Endodermal cell (in vitro differentiated cells): ENCODE results near the gene FBXL19. TPM values are rescaled to one million over a fixed set of nuclear protein-coding genes. Genes with fewer than 3 reads are reported as not detected.
A peak's percentile ranks its signal among the peaks of the same experiment; 100 is the strongest.

Source experiments
- DNase-seq: peaks from one replicate; pipeline ENCODE4 v3.0.0-alpha.2; 2017
- H3K27ac ChIP-seq: 2 replicates; pipeline ENCODE4 v1.5.1; 2013; ENCODE audit warnings: mild to moderate bottlenecking, low read depth, low read length, moderate library complexity
- H3K27me3 ChIP-seq: 2 replicates; pipeline ENCODE4 v1.6.1; 2013; ENCODE audit warnings: mild to moderate bottlenecking, low read length, moderate library complexity; ENCODE audit not compliant: insufficient read depth, control insufficient read depth, poor library complexity, severe bottlenecking
- H3K36me3 ChIP-seq: 2 replicates; pipeline ENCODE4 v1.7.0; 2013; ENCODE audit warnings: mild to moderate bottlenecking, low read length, moderate library complexity; ENCODE audit not compliant: control insufficient read depth, insufficient read depth
- H3K4me1 ChIP-seq: one replicate; pipeline ENCODE4 v1.7.0; 2013; ENCODE audit warnings: low read length; ENCODE audit not compliant: control insufficient read depth, insufficient read depth
- H3K4me3 ChIP-seq: 2 replicates; pipeline ENCODE4 v1.5.1; 2013; ENCODE audit warnings: mild to moderate bottlenecking, low read length, moderate library complexity
- H3K9ac ChIP-seq: 2 replicates; pipeline ENCODE4 v1.6.1; 2013; ENCODE audit warnings: mild to moderate bottlenecking, low read length, moderate library complexity; ENCODE audit not compliant: poor library complexity, severe bottlenecking; ENCODE audit errors: extremely low read depth
- H3K9me3 ChIP-seq: 2 replicates; pipeline ENCODE4 v1.6.1; 2013; ENCODE audit warnings: mild to moderate bottlenecking, low read length, moderate library complexity; ENCODE audit not compliant: control insufficient read depth
- H3K27ac Mint-ChIP-seq: 2 replicates; pipeline ENCODE4 v1.8.0; 2020; ENCODE audit warnings: mixed read lengths
- H3K27me3 Mint-ChIP-seq: 2 replicates; pipeline ENCODE4 v1.8.0; 2021; ENCODE audit warnings: mild to moderate bottlenecking, mixed read lengths; ENCODE audit not compliant: insufficient read depth
- H3K36me3 Mint-ChIP-seq: 2 replicates; pipeline ENCODE4 v1.8.0; 2020; ENCODE audit warnings: low read depth, mixed read lengths
- H3K4me1 Mint-ChIP-seq: 2 replicates; pipeline ENCODE4 v1.8.0; 2020; ENCODE audit warnings: mixed read lengths
- H3K4me3 Mint-ChIP-seq: 2 replicates; pipeline ENCODE4 v1.8.0; 2020; ENCODE audit warnings: mild to moderate bottlenecking, moderate library complexity, mixed read lengths
- H3K9me3 Mint-ChIP-seq: 2 replicates; pipeline ENCODE4 v1.8.0; 2020; ENCODE audit warnings: mild to moderate bottlenecking, mixed read lengths
- WGBS, 2 experiments: methylation state at CpG; one replicate each; pipeline versions ENCODE4 v1.1.5 to v1.1.7; 2013; ENCODE audit warnings: missing lambda C conversion rate in 2 of 2, mixed read lengths in 1 of 2; ENCODE audit not compliant: insufficient coverage in 1 of 2, insufficient read length in 1 of 2; 5-methylcytosine and 5-hydroxymethylcytosine counted together
- total RNA-seq, 2 donors: library from RNA; stranded (reverse); fragmentation: NEBNext Ultra II Directional in 1 of 2; extraction: Animal tissue kit (Norgen Biotek cat#: 25700) in 1 of 2; gene quantifications; 2 replicates in 1 of 2; 3 replicates in 1 of 2; pipeline ENCODE4 v1.2.1, GENCODE V29; 2021
- TF ChIP-seq, protein P1 (sequence below): fragments of 200-600 bp; sonication (generic); conservative IDR thresholded peaks from 2 replicates; pipeline ENCODE4 v1.5.0; 2021; ENCODE audit warnings: antibody characterized with exemption, mild to moderate bottlenecking

FBXL19 gene
- total RNA-seq, 2 donors from 2014 or later = 74.0 to 84.3 TPM

DNA sequence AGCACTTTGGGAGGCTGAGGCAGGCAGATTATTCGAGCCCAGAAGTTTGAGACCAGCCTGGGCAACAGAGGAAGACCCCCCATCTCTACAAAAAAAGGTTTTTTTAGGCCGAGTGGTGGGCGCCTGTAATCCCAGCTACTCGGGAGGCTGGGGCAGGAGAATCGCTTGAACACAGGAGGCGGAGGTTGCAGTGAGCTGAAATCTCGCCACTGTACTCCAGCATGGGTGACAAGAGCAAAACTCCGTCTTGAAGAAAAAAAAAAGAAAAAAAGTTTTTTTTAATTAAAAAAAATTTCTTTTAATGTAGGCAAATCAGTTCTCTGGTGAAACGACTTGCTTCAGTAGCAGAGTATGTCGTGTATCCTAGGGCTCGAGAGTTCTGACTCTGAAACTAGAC lies 72.6 kb downstream of the FBXL19 start:
- Histone ChIP-seq H3K9ac (no peak overlapping the region), H3K27me3 (peaks cover 40% of the 10 kb centered on the region), H3K4me1 (no peaks in the 10 kb centered on the region), H3K27ac (no peak overlapping the region), H3K4me3 (no peak overlapping the region), H3K9me3 (no peaks in the 10 kb centered on the region), H3K36me3 (no peaks in the 10 kb centered on the region)
- Mint-ChIP-seq H3K36me3 (no peaks in the 10 kb centered on the region), H3K4me1 (no peaks in the 10 kb centered on the region), H3K9me3 (no peaks in the 10 kb centered on the region), H3K4me3 (peak overlapping the region; percentile 59), H3K27ac (no peak overlapping the region), H3K27me3 (peaks cover 35% of the 10 kb centered on the region)
- 86 to 87% methylated on average over 10 to 11 of the region's 11 CpGs for WGBS, 2 experiments
- no peak for DNase-seq
- TF ChIP-seq, protein P1, sequence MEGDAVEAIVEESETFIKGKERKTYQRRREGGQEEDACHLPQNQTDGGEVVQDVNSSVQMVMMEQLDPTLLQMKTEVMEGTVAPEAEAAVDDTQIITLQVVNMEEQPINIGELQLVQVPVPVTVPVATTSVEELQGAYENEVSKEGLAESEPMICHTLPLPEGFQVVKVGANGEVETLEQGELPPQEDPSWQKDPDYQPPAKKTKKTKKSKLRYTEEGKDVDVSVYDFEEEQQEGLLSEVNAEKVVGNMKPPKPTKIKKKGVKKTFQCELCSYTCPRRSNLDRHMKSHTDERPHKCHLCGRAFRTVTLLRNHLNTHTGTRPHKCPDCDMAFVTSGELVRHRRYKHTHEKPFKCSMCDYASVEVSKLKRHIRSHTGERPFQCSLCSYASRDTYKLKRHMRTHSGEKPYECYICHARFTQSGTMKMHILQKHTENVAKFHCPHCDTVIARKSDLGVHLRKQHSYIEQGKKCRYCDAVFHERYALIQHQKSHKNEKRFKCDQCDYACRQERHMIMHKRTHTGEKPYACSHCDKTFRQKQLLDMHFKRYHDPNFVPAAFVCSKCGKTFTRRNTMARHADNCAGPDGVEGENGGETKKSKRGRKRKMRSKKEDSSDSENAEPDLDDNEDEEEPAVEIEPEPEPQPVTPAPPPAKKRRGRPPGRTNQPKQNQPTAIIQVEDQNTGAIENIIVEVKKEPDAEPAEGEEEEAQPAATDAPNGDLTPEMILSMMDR = no peak

GRCh38 chr16:30996324-30996984 lies 73.1 kb downstream of the FBXL19 start:
- Histone ChIP-seq H3K36me3 (no peaks in the 10 kb centered on the region), H3K9me3 (no peaks in the 10 kb centered on the region), H3K4me1 (no peaks in the 10 kb centered on the region), H3K27ac (no peak overlapping the region), H3K27me3 (peaks cover 40% of the 10 kb centered on the region), H3K4me3 (peak overlapping the region; percentile 77), H3K9ac (no peak overlapping the region)
- 37 to 58% methylated on average over 6 to 23 of the region's 23 CpGs for WGBS, 2 experiments
- Mint-ChIP-seq H3K27ac (no peak overlapping the region), H3K9me3 (no peaks in the 10 kb centered on the region), H3K27me3 (peaks cover 35% of the 10 kb centered on the region), H3K36me3 (no peaks in the 10 kb centered on the region), H3K4me1 (no peaks in the 10 kb centered on the region), H3K4me3 (peak overlapping the region; percentile 59)
- TF ChIP-seq, protein P1 = no peak
- DNase-seq = no peak

- Histone ChIP-seq H3K4me3 (peak overlapping the region; percentile 77), H3K9me3 (no peaks in the 10 kb centered on the region), H3K9ac (no peak overlapping the region), H3K27me3 (peaks cover 40% of the 10 kb centered on the region), H3K4me1 (no peaks in the 10 kb centered on the region), H3K27ac (no peak overlapping the region), H3K36me3 (no peaks in the 10 kb centered on the region)
- peak overlapping the region; percentile 59 for H3K4me3 Mint-ChIP-seq
- no peaks in the 10 kb centered on the region for H3K4me1 Mint-ChIP-seq
- DNase-seq = peak; percentile 97
- H3K9me3 Mint-ChIP-seq = no peaks in the 10 kb centered on the region
- no peaks in the 10 kb centered on the region for H3K36me3 Mint-ChIP-seq
- peaks cover 36% of the 10 kb centered on the region for H3K27me3 Mint-ChIP-seq
- TF ChIP-seq, protein P1 = no peak
- H3K27ac Mint-ChIP-seq = no peak overlapping the region
- WGBS, 2 experiments = 3% methylated on average over 26 to 60 of the region's 60 CpGs
Measured at GRCh38 chr16:30996985-30997724, 73.8 kb downstream of the FBXL19 start.
